CD4-positive, CD25-positive, alpha-beta regulatory T cell (primary cell): ENCODE measurements around the gene SORCS2. TPM values are rescaled to one million over a fixed set of nuclear protein-coding genes. Genes with fewer than 3 reads are reported as not detected.

Experiments used
- ATAC-seq, 2 donors: fragments of 150-1000 bp; cut with Tn5 transposase; one replicate each; pipeline ENCODE4 v1.10.0; 2021; ENCODE audit warnings: low read depth in 2 of 2, moderate number of reproducible peaks in 2 of 2, moderate library complexity in 1 of 2
- DNase-seq, 3 donors: peaks; one replicate each; pipeline versions ENCODE4 v3.0.0 to v3.0.0-alpha.2; 2012 to 2022; ENCODE audit warnings: mixed read lengths in 1 of 3
- H3K27ac ChIP-seq: one replicate; pipeline ENCODE4 v1.7.0; 2013; ENCODE audit warnings: mild to moderate bottlenecking, low read length; ENCODE audit not compliant: insufficient read depth, poor library complexity, severe bottlenecking
- H3K27me3 ChIP-seq: one replicate; pipeline ENCODE4 v1.7.0; 2013; ENCODE audit warnings: low read length; ENCODE audit not compliant: control insufficient read depth, insufficient read depth
- H3K36me3 ChIP-seq: one replicate; pipeline ENCODE4 v1.7.0; 2013; ENCODE audit warnings: mild to moderate bottlenecking, low read length, moderate library complexity; ENCODE audit not compliant: control insufficient read depth, insufficient read depth
- H3K4me1 ChIP-seq: 2 replicates; pipeline ENCODE4 v1.7.0; 2013; ENCODE audit warnings: mild to moderate bottlenecking, low read length; ENCODE audit not compliant: insufficient read depth, control insufficient read depth, poor library complexity, severe bottlenecking
- H3K4me3 ChIP-seq: one replicate; pipeline ENCODE4 v1.7.0; 2013; ENCODE audit warnings: low read depth, mild to moderate bottlenecking, low read length, moderate library complexity
- H3K9me3 ChIP-seq, 2 experiments: 1 replicate in 1 of 2; 2 replicates in 1 of 2; pipeline ENCODE4 v1.7.0; 2013; ENCODE audit warnings: low read length in 2 of 2, mild to moderate bottlenecking in 1 of 2, moderate library complexity in 1 of 2; ENCODE audit not compliant: control insufficient read depth in 2 of 2
- H3K27ac Mint-ChIP-seq, 3 donors: one replicate each; pipeline ENCODE4 v1.8.0; 2020 to 2022; ENCODE audit warnings: mild to moderate bottlenecking in 3 of 3, mixed read lengths in 3 of 3, moderate library complexity in 2 of 3
- H3K27me3 Mint-ChIP-seq: one replicate; pipeline ENCODE4 v1.8.0; 2022; ENCODE audit warnings: mild to moderate bottlenecking, mixed read lengths
- H3K36me3 Mint-ChIP-seq: one replicate; pipeline ENCODE4 v1.8.0; 2020; ENCODE audit warnings: mixed read lengths
- H3K4me1 Mint-ChIP-seq, 4 donors: one replicate each; pipeline ENCODE4 v1.8.0; 2020 to 2022; ENCODE audit warnings: mixed read lengths in 4 of 4, mild to moderate bottlenecking in 1 of 4
- H3K4me3 Mint-ChIP-seq, 4 donors: one replicate each; pipeline ENCODE4 v1.8.0; 2020 to 2022; ENCODE audit warnings: mild to moderate bottlenecking in 4 of 4, mixed read lengths in 4 of 4, moderate library complexity in 3 of 4
- H3K9me3 Mint-ChIP-seq, 7 donors: one replicate each; pipeline ENCODE4 v1.8.0; 2020 to 2022; ENCODE audit warnings: mixed read lengths in 7 of 7, mild to moderate bottlenecking in 3 of 7, moderate library complexity in 2 of 7
- polyA plus RNA-seq, 4 donors: library from polyadenylated mRNA; unstranded; fragments of 300-500 nt; fragmentation: Illumina TruSeq; gene quantifications; one replicate each; pipeline ENCODE4 v1.2.3, GENCODE V29; 2021
- total RNA-seq: library from RNA; stranded (reverse); gene quantifications from one replicate; pipeline ENCODE4 v1.2.3, GENCODE V29; 2022

The SORCS2 gene
- total and polyA plus RNA-seq, 5 donors from 2014 or later = not detected

GRCh38 chr4:7423391-7423790 lies 231.1 kb downstream of the SORCS2 start:
- peaks cover 0 to 3% (median 0%) of the 10 kb centered on the region in 7 donors for H3K9me3 Mint-ChIP-seq
- H3K27ac Mint-ChIP-seq = no peak overlapping the region
- no peak overlapping the region for H3K27ac ChIP-seq
- DNase-seq = no peak
- H3K27me3 Mint-ChIP-seq = no peaks in the 10 kb centered on the region
- no peaks in the 10 kb centered on the region for H3K36me3 ChIP-seq
- H3K4me3 ChIP-seq = no peak overlapping the region
- H3K27me3 ChIP-seq = no peaks in the 10 kb centered on the region
- H3K4me1 ChIP-seq = no peaks in the 10 kb centered on the region
- H3K9me3 ChIP-seq = peaks cover 0 to 3% of the 10 kb centered on the region in 2 experiments
- no peaks in the 10 kb centered on the region for H3K4me1 Mint-ChIP-seq
- no peak overlapping the region for H3K4me3 Mint-ChIP-seq
- ATAC-seq = no peak
- H3K36me3 Mint-ChIP-seq = no peaks in the 10 kb centered on the region

- H3K9me3 ChIP-seq = no peaks in the 10 kb centered on the region
- no peak overlapping the region for H3K4me3 Mint-ChIP-seq
- no peak overlapping the region for H3K27ac ChIP-seq
- no peaks in the 10 kb centered on the region for H3K9me3 Mint-ChIP-seq
- H3K27ac Mint-ChIP-seq = peak overlapping the region in 1 of 3 donors; percentile 48
- H3K36me3 ChIP-seq = no peaks in the 10 kb centered on the region
- no peaks in the 10 kb centered on the region for H3K4me1 Mint-ChIP-seq
- DNase-seq (no peak), ATAC-seq (no peak)
- no peaks in the 10 kb centered on the region for H3K27me3 Mint-ChIP-seq
- no peaks in the 10 kb centered on the region for H3K4me1 ChIP-seq
- no peaks in the 10 kb centered on the region for H3K27me3 ChIP-seq
- no peak overlapping the region for H3K4me3 ChIP-seq
- no peaks in the 10 kb centered on the region for H3K36me3 Mint-ChIP-seq
Observed at GRCh38 chr4:7423801-7424552, 231.6 kb downstream of the SORCS2 start.

- Histone ChIP-seq H3K36me3 (no peaks in the 10 kb centered on the region), H3K4me3 (no peak overlapping the region), H3K4me1 (no peaks in the 10 kb centered on the region), H3K9me3 (no peaks in the 10 kb centered on the region), H3K27me3 (no peaks in the 10 kb centered on the region), H3K27ac (no peak overlapping the region)
- H3K36me3 Mint-ChIP-seq = no peaks in the 10 kb centered on the region
- H3K27me3 Mint-ChIP-seq = no peaks in the 10 kb centered on the region
- DNase-seq (no peak), ATAC-seq (no peak)
- H3K4me1 Mint-ChIP-seq = no peaks in the 10 kb centered on the region
- H3K27ac Mint-ChIP-seq = no peak overlapping the region
- no peaks in the 10 kb centered on the region for H3K9me3 Mint-ChIP-seq
- H3K4me3 Mint-ChIP-seq = no peak overlapping the region
Observed at GRCh38 chr4:7424553-7425111, 232.3 kb downstream of the SORCS2 start.

- no peaks in the 10 kb centered on the region for H3K4me1 Mint-ChIP-seq
- ATAC-seq (no peak), DNase-seq (no peak)
- H3K27me3 ChIP-seq = no peaks in the 10 kb centered on the region
- no peak overlapping the region for H3K4me3 Mint-ChIP-seq
- no peaks in the 10 kb centered on the region for H3K36me3 Mint-ChIP-seq
- H3K27ac Mint-ChIP-seq = no peak overlapping the region
- no peaks in the 10 kb centered on the region for H3K4me1 ChIP-seq
- H3K27me3 Mint-ChIP-seq = no peaks in the 10 kb centered on the region
- H3K27ac ChIP-seq = no peak overlapping the region
- H3K4me3 ChIP-seq = no peak overlapping the region
- H3K36me3 ChIP-seq = no peaks in the 10 kb centered on the region
- H3K9me3 Mint-ChIP-seq = no peaks in the 10 kb centered on the region
- no peaks in the 10 kb centered on the region for H3K9me3 ChIP-seq
Observed at GRCh38 chr4:7425124-7425523, 232.8 kb downstream of the SORCS2 start.

GRCh38 chr4:7425591-7426468 lies 233.5 kb downstream of the SORCS2 start:
- Histone ChIP-seq H3K4me3 (no peak overlapping the region), H3K27ac (no peak overlapping the region), H3K27me3 (no peaks in the 10 kb centered on the region), H3K36me3 (no peaks in the 10 kb centered on the region), H3K9me3 (no peaks in the 10 kb centered on the region), H3K4me1 (no peaks in the 10 kb centered on the region)
- Mint-ChIP-seq H3K9me3 (no peaks in the 10 kb centered on the region), H3K27me3 (no peaks in the 10 kb centered on the region), H3K4me1 (no peaks in the 10 kb centered on the region), H3K27ac (no peak overlapping the region), H3K36me3 (no peaks in the 10 kb centered on the region), H3K4me3 (no peak overlapping the region)
- no peak for DNase-seq
- ATAC-seq = no peak

- Mint-ChIP-seq H3K4me1 (no peaks in the 10 kb centered on the region), H3K4me3 (no peak overlapping the region), H3K27ac (peak overlapping the region in 1 of 3 donors; percentile 38), H3K27me3 (no peaks in the 10 kb centered on the region), H3K36me3 (no peaks in the 10 kb centered on the region), H3K9me3 (no peaks in the 10 kb centered on the region)
- H3K27ac ChIP-seq = no peak overlapping the region
- no peaks in the 10 kb centered on the region for H3K9me3 ChIP-seq
- no peak for ATAC-seq
- no peaks in the 10 kb centered on the region for H3K36me3 ChIP-seq
- no peaks in the 10 kb centered on the region for H3K4me1 ChIP-seq
- H3K4me3 ChIP-seq = no peak overlapping the region
- H3K27me3 ChIP-seq = no peaks in the 10 kb centered on the region
- no peak for DNase-seq
Observed at GRCh38 chr4:7426525-7427171, 234.3 kb downstream of the SORCS2 start.

- Histone ChIP-seq H3K36me3 (no peaks in the 10 kb centered on the region), H3K4me1 (no peaks in the 10 kb centered on the region), H3K9me3 (no peaks in the 10 kb centered on the region), H3K27me3 (no peaks in the 10 kb centered on the region), H3K4me3 (no peak overlapping the region), H3K27ac (no peak overlapping the region)
- no peak overlapping the region for H3K4me3 Mint-ChIP-seq
- no peaks in the 10 kb centered on the region for H3K9me3 Mint-ChIP-seq
- DNase-seq (no peak), ATAC-seq (no peak)
- no peaks in the 10 kb centered on the region for H3K4me1 Mint-ChIP-seq
- H3K36me3 Mint-ChIP-seq = no peaks in the 10 kb centered on the region
- H3K27me3 Mint-ChIP-seq = no peaks in the 10 kb centered on the region
- H3K27ac Mint-ChIP-seq = no peak overlapping the region
Observed at GRCh38 chr4:7427361-7427760, 235.0 kb downstream of the SORCS2 start.
